Activated naive CD4-positive, alpha-beta T cell treated with anti-CD3 and anti-CD28 coated beads, Interleukin-2, amount 10 ng/mL, durations not matched to agents 7 days and 5 days (primary cell): ENCODE measurements around the gene FAM193A.
"Not testable (repeated sequence)": the region's sequence is repeated elsewhere in the genome, so short reads cannot be mapped to it uniquely, and the experiment has no call there.

Source experiments
- CTCF ChIA-PET: fragments of 350-600 bp; sonication (Branson Sonifier 250); formaldehyde crosslinking; loops from one replicate; lab custom pipeline; 2021; ENCODE audit warnings: antibody characterized with exemption; lab: Charles Lee
- DNase-seq: peaks from one replicate; pipeline ENCODE4 v3.0.0-alpha.2; 2020
- H3K27ac Mint-ChIP-seq: one replicate; pipeline ENCODE4 v1.8.0; 2021; ENCODE audit warnings: mild to moderate bottlenecking, moderate library complexity, mixed read lengths
- H3K27me3 Mint-ChIP-seq: one replicate; pipeline ENCODE4 v1.8.0; 2021; ENCODE audit warnings: mild to moderate bottlenecking, mixed read lengths
- H3K36me3 Mint-ChIP-seq: one replicate; pipeline ENCODE4 v1.8.0; 2021; ENCODE audit warnings: mixed read lengths
- H3K4me1 Mint-ChIP-seq: one replicate; pipeline ENCODE4 v1.8.0; 2021; ENCODE audit warnings: mixed read lengths
- H3K4me3 Mint-ChIP-seq: one replicate; pipeline ENCODE4 v1.8.0; 2021; ENCODE audit warnings: mild to moderate bottlenecking, moderate library complexity, mixed read lengths
- H3K9me3 Mint-ChIP-seq: one replicate; pipeline ENCODE4 v1.8.0; 2021; ENCODE audit warnings: mixed read lengths

The FAM193A gene

DNA sequence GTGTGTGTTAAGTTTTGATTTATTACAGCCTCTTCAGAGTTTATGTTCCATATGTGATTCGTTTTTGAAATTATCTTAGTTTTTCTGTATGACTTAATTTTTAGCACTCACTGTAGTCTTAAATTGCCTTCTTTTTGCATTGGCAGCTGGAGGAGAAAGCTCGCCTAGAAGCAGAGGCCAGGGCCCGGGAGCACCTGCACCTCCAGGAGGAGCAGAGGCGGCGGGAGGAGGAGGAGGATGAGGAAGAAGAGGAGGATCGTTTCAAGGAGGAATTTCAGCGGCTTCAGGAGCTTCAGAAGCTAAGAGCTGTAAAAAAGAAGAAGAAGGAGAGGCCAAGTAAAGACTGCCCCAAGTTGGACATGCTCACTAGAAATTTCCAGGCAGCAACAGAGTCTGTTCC is 163.1 kb downstream of the FAM193A start:
- Mint-ChIP-seq H3K4me1 (no peaks in the 10 kb centered on the region), H3K27ac (peak overlapping the region; percentile 29), H3K4me3 (no peak overlapping the region), H3K27me3 (no peaks in the 10 kb centered on the region), H3K9me3 (no peaks in the 10 kb centered on the region), H3K36me3 (peaks cover 52% of the 10 kb centered on the region)
- CTCF ChIA-PET = no interaction called here
- no peak for DNase-seq

DNA sequence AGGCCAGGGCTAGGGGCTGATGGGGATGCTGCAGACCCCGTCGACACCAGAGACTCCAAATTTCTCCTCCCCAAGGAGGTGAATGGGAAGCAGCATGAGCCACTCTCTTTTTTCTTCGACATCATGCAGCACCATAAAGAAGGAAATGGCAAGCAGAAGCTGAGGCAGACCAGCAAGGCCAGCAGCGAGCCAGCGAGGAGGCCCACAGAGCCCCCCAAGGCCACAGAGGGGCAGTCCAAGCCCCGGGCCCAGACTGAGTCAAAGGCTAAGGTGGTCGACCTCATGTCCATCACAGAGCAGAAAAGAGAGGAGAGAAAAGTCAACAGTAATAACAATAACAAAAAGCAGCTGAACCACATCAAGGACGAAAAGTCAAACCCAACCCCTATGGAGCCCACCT is 163.6 kb downstream of the FAM193A start:
- H3K4me1 Mint-ChIP-seq = no peaks in the 10 kb centered on the region
- H3K27ac Mint-ChIP-seq = no peak overlapping the region
- CTCF ChIA-PET = no interaction called here
- H3K4me3 Mint-ChIP-seq = no peak overlapping the region
- no peaks in the 10 kb centered on the region for H3K9me3 Mint-ChIP-seq
- no peaks in the 10 kb centered on the region for H3K27me3 Mint-ChIP-seq
- peaks cover 48% of the 10 kb centered on the region for H3K36me3 Mint-ChIP-seq
- DNase-seq = no peak

DNA sequence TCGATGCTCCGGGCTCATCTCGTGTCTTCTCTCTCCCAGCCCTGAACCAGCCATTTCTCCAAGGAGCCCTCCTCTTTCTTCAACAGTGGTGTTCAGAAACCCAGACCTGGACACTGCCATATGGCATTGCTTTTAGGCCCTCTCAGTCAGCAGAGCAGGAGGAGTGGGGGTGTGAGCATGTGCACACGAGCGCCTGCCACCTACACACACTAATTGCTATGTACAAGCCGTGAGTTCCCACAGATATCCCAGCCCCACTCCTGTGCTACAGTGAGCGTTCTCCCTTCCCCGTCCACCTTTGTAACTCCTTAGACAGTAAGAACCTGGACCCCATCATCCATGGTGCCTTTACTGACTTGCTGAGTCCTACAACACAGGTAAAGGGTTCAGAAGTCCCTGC is 165.9 kb downstream of the FAM193A start:
- CTCF ChIA-PET = no interaction called here
- H3K4me3 Mint-ChIP-seq = no peak overlapping the region
- H3K27ac Mint-ChIP-seq = no peak overlapping the region
- no peaks in the 10 kb centered on the region for H3K4me1 Mint-ChIP-seq
- no peak for DNase-seq
- no peaks in the 10 kb centered on the region for H3K9me3 Mint-ChIP-seq
- peaks cover 40% of the 10 kb centered on the region for H3K36me3 Mint-ChIP-seq
- no peaks in the 10 kb centered on the region for H3K27me3 Mint-ChIP-seq

DNA sequence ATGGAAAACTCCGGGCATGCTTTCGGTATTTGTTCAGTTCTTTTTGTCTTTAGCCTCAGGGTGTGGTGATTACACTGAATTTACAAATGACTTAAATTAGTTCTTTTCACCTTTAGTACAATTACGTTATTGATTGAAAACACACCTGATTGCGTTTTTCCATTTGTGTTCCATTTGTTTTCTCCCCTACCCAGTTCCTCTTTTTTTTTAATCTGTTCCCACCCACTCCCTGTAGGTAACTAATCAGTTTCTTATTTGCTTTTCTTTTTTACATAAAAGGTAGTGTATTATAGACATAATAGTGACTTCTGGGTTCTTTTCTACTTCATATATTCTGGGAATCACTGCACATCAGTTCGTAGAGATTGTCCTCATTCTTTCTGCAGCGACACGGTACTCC is 166.3 kb downstream of the FAM193A start:
- H3K4me1 Mint-ChIP-seq = no peaks in the 10 kb centered on the region
- H3K4me3 Mint-ChIP-seq = no peak overlapping the region
- CTCF ChIA-PET = no interaction called here
- H3K27me3 Mint-ChIP-seq = no peaks in the 10 kb centered on the region
- no peaks in the 10 kb centered on the region for H3K9me3 Mint-ChIP-seq
- no peak for DNase-seq
- H3K27ac Mint-ChIP-seq = no peak overlapping the region
- peaks cover 40% of the 10 kb centered on the region for H3K36me3 Mint-ChIP-seq

DNA sequence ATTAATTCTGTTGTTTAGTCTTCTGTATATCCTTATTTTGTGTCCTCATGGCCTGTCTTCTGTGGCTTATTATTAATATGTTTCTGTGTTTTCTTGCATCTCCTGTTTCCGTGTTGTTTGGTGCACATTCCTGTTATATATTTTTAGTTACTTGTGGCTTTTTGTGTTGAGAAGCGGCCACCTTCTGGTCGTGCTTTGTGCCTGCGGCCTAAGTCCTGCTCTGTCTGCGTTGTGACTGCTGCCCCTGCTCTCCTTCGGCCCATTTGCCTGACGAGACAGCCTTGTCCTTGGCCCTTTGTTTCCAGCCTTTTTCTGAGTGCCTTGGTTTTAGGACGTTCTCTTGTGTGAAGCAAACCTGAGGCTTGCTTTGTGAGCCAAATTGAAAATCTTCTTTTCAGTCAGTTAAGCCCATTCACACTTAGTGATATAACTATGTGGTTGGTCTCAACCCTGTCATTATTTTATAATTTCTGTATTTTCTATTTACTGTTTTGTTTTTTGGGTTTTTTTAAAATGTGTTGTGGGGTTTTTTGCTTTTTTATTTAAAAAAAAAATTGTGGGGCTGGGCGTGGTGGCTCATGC is 175.9 kb downstream of the FAM193A start:
- Mint-ChIP-seq H3K9me3 (no peaks in the 10 kb centered on the region), H3K4me3 (no peak overlapping the region), H3K36me3 (peaks cover 27% of the 10 kb centered on the region), H3K4me1 (peaks cover 23% of the 10 kb centered on the region), H3K27me3 (no peaks in the 10 kb centered on the region), H3K27ac (no peak overlapping the region)
- DNase-seq = no peak
- CTCF ChIA-PET = no interaction called here

DNA sequence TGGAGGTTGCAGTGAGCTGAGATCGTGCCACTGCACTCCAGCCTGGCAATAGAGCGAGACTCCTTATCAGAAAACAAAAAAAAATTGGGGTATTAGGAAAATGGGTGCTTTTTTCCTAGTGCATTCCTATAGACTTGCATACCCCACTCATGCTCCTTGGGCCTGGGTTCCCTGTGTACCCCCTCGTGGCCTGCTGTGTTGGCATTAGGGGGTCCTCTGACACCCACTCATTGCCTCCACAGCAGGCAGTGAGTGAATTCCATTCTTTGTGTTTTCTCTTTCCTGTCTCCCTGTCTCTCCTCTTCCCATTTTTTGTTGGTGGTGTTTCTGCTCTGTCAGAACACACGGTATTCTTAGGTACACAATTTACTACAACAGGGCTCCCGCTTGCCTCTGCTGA is 176.9 kb downstream of the FAM193A start:
- H3K27ac Mint-ChIP-seq = peak overlapping the region; percentile 86
- H3K27me3 Mint-ChIP-seq = no peaks in the 10 kb centered on the region
- no peak overlapping the region for H3K4me3 Mint-ChIP-seq
- peaks cover 23% of the 10 kb centered on the region for H3K4me1 Mint-ChIP-seq
- peaks cover 32% of the 10 kb centered on the region for H3K36me3 Mint-ChIP-seq
- CTCF ChIA-PET = interaction anchor here (1.0 to 1.6 kb wide), 4 partner anchors 31 to 222 kb away, joined by 3 to 6 read pairs (median 4); no protein-coding TSS in a partner anchor
- H3K9me3 Mint-ChIP-seq = no peaks in the 10 kb centered on the region
- DNase-seq = no peak

DNA sequence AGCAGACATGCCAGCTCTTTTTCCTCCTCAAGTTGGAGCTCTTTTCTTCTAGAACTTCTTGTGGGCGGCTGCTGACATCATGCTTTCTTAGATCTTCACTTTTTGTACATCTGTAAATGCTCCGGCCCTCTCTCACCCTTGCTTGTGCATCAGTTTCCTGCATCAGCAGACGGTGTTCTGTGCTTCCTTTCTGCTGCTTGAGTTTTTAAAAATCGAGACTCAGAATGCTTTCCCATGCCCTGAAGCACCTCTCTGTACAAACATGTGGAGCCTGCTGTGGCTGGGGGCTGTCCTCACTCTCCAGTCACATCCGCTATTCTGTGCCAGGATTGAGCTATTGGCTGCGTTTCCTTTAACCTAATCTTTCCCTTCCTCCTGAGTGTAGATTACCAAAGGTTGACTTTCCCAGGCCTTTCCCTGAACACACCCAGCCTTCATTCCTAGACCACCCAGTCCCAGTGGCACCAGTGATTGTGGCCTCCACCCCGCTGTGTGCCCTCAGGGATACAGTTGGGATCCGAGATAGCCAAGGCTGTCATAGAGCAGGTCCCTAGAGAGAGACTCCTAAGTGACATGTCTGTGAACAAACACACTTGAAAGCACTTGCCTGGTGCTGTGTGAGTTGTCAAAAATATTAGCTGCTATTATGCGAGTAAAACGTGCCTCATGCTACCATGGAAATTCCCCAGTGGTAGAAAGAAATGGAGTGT is 177.8 kb downstream of the FAM193A start:
- Mint-ChIP-seq H3K36me3 (peaks cover 35% of the 10 kb centered on the region), H3K4me1 (peaks cover 23% of the 10 kb centered on the region), H3K27me3 (no peaks in the 10 kb centered on the region), H3K27ac (peak overlapping the region; percentile 86), H3K9me3 (no peaks in the 10 kb centered on the region), H3K4me3 (no peak overlapping the region)
- CTCF ChIA-PET = interaction anchor here (0.7 to 1.6 kb wide), 5 partner anchors 30 to 221 kb away, joined by 3 to 6 read pairs (median 4); no protein-coding TSS in a partner anchor
- peak; percentile 63 for DNase-seq

DNA sequence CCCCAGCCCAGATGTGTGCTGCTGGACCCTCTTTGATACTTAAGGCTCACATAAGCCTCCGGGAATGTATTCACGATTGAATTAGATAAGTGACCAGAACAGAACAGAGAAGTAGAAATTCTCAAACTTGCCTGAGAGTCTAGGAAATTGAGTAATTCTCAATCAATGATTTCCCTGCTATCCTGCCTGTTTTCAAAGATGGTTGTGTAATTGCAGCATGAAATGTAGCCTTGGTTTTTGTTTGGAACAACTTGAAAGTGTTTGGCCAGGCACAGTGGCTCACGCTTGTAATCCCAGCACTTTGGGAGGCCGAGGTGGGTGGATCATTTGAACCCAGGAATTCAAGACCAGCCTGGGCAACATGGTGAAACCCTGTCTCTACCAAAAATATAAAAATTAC is 178.5 kb downstream of the FAM193A start:
- CTCF ChIA-PET = interaction anchor here (1.6 kb wide), 1 partner anchor 30 kb away, joined by 4 read pairs; no protein-coding TSS in a partner anchor
- DNase-seq = no peak
- no peaks in the 10 kb centered on the region for H3K9me3 Mint-ChIP-seq
- peak overlapping the region; percentile 64 for H3K27ac Mint-ChIP-seq
- H3K36me3 Mint-ChIP-seq = peaks cover 34% of the 10 kb centered on the region
- peaks cover 23% of the 10 kb centered on the region for H3K4me1 Mint-ChIP-seq
- H3K27me3 Mint-ChIP-seq = no peaks in the 10 kb centered on the region
- no peak overlapping the region for H3K4me3 Mint-ChIP-seq

DNA sequence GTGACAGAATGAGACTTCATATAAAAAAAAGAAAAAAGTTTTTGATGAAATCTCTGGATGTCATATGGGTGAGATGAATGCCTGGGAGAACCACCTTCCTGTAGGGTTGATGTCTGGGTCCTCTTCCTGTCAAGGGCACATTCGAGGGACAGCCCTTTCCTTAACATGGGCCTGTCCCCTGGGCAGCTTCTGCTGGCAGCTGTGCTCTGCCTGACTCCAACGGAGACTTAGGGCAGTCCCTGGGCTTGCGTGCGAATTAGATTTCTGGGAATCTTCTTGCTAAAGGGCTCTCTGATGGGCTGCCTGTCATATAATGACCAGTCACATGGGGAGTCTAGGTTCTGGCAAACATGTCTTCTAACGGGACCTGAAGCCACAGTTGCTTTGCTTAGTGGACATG is 179.0 kb downstream of the FAM193A start:
- Mint-ChIP-seq H3K27ac (peak overlapping the region; percentile 64), H3K36me3 (peaks cover 36% of the 10 kb centered on the region)
- CTCF ChIA-PET = no interaction called here

DNA sequence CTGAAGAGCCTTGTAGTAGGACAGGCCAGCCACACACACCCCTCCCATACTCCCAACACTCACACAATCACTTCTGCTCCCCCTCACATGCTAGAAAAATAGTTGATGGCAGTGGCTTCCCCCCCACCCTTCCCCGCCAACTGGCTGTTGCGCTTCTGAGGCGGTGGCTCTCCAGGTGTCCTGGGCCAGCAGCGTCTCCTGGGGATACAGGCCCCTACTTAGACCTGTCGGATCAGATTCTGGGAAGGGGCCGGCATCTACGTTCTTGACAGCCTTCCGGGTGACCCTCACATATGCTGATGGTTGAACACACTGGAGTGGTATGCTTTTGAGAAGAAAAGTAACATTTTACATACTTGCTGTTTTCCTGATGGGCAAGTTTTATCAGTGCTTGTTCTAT is 179.8 kb downstream of the FAM193A start:
- CTCF ChIA-PET = no interaction called here
- Mint-ChIP-seq H3K4me1 (peaks cover 23% of the 10 kb centered on the region), H3K27me3 (no peaks in the 10 kb centered on the region), H3K27ac (peak overlapping the region; percentile 14), H3K36me3 (peaks cover 37% of the 10 kb centered on the region), H3K9me3 (no peaks in the 10 kb centered on the region), H3K4me3 (no peak overlapping the region)
- no peak for DNase-seq

More for the DNA sequence above, 179.0 kb downstream of the FAM193A start:
- Mint-ChIP-seq H3K27me3 (no peaks in the 10 kb centered on the region), H3K4me3 (no peak overlapping the region), H3K4me1 (peaks cover 23% of the 10 kb centered on the region), H3K9me3 (no peaks in the 10 kb centered on the region)
- no peak for DNase-seq

DNA sequence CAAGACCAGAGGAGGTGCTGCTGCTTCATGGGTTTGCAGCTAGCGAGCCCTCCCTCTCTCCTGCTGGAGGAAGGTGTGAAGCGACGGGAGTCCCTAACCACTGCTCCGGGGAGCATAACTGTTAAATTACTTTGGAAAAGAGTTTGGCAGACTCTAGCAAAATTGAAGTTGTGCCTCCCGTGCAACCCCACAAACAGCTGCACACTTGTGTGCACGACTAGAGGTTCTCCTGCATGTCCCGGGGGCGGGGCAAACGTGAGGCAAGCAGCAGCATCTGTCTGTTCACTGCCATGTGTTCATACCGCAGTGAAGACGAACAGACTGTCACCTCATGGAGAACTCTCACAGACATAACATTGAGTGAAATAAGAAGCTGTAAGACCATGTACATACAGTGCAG is 185.1 kb downstream of the FAM193A start:
- CTCF ChIA-PET = no interaction called here
- H3K4me3 Mint-ChIP-seq = no peak overlapping the region

DNA sequence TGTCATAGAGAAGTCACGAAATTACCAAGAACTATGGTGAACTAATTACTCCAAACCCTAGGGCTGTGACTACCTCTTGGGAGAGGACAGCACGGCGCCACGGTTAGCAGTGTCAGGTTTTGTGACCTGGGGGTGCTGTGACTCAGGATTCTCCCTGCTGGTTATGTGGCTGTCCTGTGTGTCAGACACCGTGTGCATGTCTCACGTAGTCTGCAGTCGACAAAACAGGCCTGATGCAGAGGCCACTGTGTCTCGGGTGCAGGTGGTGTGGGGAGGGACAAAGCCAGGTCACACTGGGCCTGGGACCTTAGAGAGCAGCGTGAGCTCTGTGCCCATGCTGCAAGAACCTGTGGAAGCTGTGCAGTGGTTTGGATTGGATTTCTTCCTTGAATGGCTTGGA is 185.6 kb downstream of the FAM193A start:
- Mint-ChIP-seq H3K4me1 (peaks cover 16% of the 10 kb centered on the region), H3K4me3 (no peak overlapping the region), H3K27ac (no peak overlapping the region), H3K27me3 (no peaks in the 10 kb centered on the region), H3K36me3 (peaks cover 28% of the 10 kb centered on the region), H3K9me3 (no peaks in the 10 kb centered on the region)
- CTCF ChIA-PET = no interaction called here
- no peak for DNase-seq

More for the DNA sequence above, 185.1 kb downstream of the FAM193A start:
- Mint-ChIP-seq H3K27me3 (no peaks in the 10 kb centered on the region), H3K9me3 (no peaks in the 10 kb centered on the region), H3K27ac (no peak overlapping the region), H3K4me1 (peaks cover 16% of the 10 kb centered on the region), H3K36me3 (peaks cover 28% of the 10 kb centered on the region)
- no peak for DNase-seq

DNA sequence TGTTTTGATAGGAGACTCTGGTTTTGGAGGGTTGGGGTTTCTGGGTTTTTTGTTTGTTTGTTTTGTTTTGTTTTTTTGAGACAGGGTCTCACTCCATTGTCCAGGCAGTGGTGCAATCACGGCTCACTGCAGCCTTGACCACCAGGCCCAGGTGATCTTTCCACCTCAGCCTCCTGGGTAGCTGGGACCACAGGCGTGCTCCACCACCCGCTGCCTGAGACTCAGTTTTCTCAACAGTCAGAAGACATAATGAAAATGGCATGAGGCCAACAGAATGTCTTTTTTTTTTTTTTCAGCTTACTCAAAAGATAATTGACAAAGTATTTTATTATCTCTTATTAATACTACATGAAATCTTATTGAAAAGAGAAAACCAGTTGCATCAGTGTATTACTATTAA is 187.3 kb downstream of the FAM193A start:
- H3K4me1 Mint-ChIP-seq = peaks cover 16% of the 10 kb centered on the region
- DNase-seq = no peak
- peaks cover 25% of the 10 kb centered on the region for H3K36me3 Mint-ChIP-seq
- H3K27me3 Mint-ChIP-seq = no peaks in the 10 kb centered on the region
- H3K9me3 Mint-ChIP-seq = no peaks in the 10 kb centered on the region
- no peak overlapping the region for H3K27ac Mint-ChIP-seq
- CTCF ChIA-PET = no interaction called here
- no peak overlapping the region for H3K4me3 Mint-ChIP-seq

DNA sequence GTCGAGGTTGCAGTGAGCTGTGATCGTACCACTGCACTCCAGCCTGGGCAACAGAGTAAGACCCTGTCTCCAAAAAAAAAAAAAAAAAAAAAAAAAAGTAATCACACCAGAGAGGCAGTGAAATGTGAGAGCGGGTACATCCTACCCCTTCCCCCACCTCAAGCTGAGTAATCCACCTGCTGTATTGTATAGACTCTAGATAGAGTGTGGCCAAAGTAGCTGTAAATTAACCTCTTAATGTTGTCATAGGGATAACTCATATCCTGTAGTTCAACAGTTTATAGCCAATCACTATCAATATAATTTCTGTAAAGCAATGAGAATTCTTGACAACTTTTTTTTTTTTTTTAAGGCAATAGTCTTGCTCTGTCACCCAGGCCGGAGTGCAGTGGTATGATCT is 188.9 kb downstream of the FAM193A start:
- no peak for DNase-seq
- Mint-ChIP-seq H3K9me3 (no peaks in the 10 kb centered on the region), H3K36me3 (peaks cover 19% of the 10 kb centered on the region), H3K27me3 (no peaks in the 10 kb centered on the region), H3K27ac (no peak overlapping the region), H3K4me1 (peaks cover 16% of the 10 kb centered on the region), H3K4me3 (no peak overlapping the region)
- CTCF ChIA-PET = no interaction called here

DNA sequence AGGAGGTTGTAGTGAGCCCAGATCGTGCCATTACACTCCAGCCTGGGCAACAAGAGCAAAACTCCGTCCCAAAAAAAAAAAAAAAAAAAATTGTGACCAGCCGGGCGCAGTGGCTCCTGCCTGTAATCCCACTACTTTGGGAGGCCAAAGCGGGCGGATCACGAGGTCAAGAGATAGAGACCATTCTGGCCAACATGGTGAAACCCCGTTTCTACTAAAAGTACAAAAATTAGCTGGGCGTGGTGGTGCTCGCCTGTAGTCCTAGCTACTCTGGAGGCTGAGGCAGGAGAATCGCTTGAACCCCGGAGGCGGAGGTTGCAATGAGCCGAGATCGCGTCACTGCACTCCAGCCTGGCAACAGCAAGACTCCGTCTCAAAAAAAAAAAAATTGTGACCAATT is 190.4 kb downstream of the FAM193A start:
- DNase-seq, H3K27ac Mint-ChIP-seq, H3K27me3 Mint-ChIP-seq, H3K4me3 Mint-ChIP-seq, CTCF ChIA-PET, H3K9me3 Mint-ChIP-seq: not testable (repeated sequence)
- H3K36me3 Mint-ChIP-seq = peaks cover 20% of the 10 kb centered on the region
- H3K4me1 Mint-ChIP-seq = peaks cover 16% of the 10 kb centered on the region
